LNCaP clone FGC (cell line): ENCODE results near the gene C4orf51.

Experiments
- DNase-seq: peaks from one replicate; pipeline ENCODE4 v3.0.0-alpha.2; 2011; ENCODE audit warnings: low read depth
- H3K4me3 ChIP-seq: 2 replicates; pipeline ENCODE4 v1.5.1; 2011; ENCODE audit warnings: mild to moderate bottlenecking, low read depth, low read length, control low read depth
- TF ChIP-seq, protein P1 (sequence below): IDR thresholded peaks from 2 replicates; pipeline ENCODE4 v1.5.1; 2012; ENCODE audit warnings: mild to moderate bottlenecking; ENCODE audit not compliant: control insufficient read depth, insufficient read depth; ENCODE audit errors: extremely low read depth

The C4orf51 gene

GRCh38 chr4:145703850-145704497 is 24.0 kb downstream of the C4orf51 start:
- no peak overlapping the region for H3K4me3 ChIP-seq
- peak; percentile 61 for DNase-seq
- TF ChIP-seq, protein P1, sequence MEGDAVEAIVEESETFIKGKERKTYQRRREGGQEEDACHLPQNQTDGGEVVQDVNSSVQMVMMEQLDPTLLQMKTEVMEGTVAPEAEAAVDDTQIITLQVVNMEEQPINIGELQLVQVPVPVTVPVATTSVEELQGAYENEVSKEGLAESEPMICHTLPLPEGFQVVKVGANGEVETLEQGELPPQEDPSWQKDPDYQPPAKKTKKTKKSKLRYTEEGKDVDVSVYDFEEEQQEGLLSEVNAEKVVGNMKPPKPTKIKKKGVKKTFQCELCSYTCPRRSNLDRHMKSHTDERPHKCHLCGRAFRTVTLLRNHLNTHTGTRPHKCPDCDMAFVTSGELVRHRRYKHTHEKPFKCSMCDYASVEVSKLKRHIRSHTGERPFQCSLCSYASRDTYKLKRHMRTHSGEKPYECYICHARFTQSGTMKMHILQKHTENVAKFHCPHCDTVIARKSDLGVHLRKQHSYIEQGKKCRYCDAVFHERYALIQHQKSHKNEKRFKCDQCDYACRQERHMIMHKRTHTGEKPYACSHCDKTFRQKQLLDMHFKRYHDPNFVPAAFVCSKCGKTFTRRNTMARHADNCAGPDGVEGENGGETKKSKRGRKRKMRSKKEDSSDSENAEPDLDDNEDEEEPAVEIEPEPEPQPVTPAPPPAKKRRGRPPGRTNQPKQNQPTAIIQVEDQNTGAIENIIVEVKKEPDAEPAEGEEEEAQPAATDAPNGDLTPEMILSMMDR, result no peak

GRCh38 chr4:145709336-145709735 is 29.4 kb downstream of the C4orf51 start:
- DNase-seq, result no peak
- no peak overlapping the region for H3K4me3 ChIP-seq
- TF ChIP-seq, protein P1, result no peak

DNA sequence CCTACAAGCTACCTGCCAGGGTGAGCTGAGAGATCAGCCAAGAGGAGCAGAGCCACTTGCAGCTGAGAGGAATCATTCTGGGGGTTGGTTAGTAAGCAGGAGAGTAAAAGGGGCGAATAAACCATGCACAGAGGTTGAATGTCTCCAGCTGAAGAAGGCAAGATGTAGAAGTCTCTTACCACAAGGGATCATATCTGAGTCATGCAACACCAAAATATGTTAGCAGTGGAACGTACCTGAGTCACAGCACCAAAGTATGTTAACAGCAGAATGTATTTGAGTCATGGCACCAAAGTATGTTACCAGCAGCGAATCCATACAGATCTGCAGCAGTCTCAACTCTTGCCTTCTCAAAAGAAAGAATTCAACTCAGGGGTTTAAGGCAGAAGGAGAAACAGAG is 29.9 kb downstream of the C4orf51 start:
- TF ChIP-seq, protein P1, result no peak
- DNase-seq, result no peak
- H3K4me3 ChIP-seq, result no peak overlapping the region

DNA sequence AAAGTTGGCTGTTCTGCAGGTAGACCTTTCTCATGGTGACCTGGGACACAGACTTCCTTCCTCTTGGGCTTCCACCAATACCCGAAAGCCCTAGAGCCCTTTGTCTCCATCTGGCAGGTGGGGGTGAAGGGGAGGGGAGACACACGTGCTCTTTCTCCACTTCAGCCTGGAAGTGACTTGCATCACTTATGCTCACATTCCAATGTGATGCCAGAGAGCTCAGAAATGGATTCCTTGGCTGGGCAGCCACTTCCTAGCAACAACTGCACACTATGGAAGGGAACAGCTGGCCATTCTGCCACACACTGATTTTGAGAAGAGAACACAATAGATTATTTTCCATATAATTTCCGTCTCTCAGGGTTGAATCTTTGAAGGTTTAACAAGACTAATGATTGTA is 36.3 kb downstream of the C4orf51 start:
- no peak overlapping the region for H3K4me3 ChIP-seq
- TF ChIP-seq, protein P1, result no peak
- no peak for DNase-seq

GRCh38 chr4:145716661-145717200 is 36.8 kb downstream of the C4orf51 start:
- no peak for DNase-seq
- H3K4me3 ChIP-seq, result no peak overlapping the region
- TF ChIP-seq, protein P1, result no peak

DNA sequence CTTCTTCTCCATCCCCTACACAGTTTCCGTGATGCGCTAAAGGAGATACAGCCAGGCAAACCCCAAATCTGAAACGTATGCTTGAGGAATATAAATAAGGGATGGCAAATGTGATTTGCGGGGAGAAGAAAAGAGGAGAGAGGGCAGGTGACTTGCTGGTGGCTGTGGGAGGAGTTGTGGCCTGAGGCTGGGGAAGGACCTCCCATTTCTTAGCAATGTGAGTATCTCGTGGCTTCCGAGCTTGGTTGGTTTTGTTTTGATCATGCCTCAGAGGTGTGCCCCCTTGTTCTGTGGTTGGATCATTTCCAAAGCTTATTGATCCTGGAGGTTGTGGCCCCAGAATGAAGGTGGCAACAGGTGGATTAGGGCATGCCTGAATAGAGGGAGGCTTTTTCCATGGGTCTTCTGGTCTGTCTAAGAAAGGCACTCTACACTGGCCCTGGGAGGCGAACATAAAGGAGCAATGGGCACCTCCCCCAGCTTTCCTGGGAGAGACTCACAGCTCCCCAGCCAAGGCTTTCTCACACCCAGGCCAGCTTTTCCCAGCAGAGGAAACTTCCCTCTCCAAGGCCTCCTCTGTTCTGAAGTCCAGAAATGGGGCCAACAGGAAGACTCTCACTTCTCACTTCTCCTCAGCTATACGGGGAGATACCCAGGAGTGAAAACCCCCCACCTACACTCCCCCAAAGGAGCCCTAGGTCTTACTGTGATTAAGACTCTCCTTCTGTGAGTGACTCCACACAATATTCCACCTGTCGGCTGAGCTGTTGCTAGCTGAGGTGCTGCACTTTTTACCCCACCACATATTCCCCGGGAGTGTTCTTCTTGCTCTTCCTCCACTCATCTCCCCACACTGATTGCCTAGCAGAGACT is 40.0 kb downstream of the C4orf51 start:
- no peak overlapping the region for H3K4me3 ChIP-seq
- no peak for DNase-seq
- TF ChIP-seq, protein P1, result no peak
